ENCODE results near the gene CBY1. TPM values are rescaled to one million over a fixed set of nuclear protein-coding genes. Genes with fewer than 3 reads are reported as not detected.

The CBY1 gene
- 48.9 and 53.5 TPM in 2 replicates for total RNA-seq (ENCODE audit: low replicate concordance)
- long read RNA-seq, transcript CBY1-201 (5 exons, 1,133 nt) = major isoform, 62 of 93 reads
- long read RNA-seq, transcript CBY1-202 (6 exons, 1,269 nt) = minor isoform, 12 of 93 reads
- long read RNA-seq, partial matches to known transcripts = 1 of 93 reads
- long read RNA-seq, other reads (novel, unspliced or antisense) = 15 of 93 reads

- Mint-ChIP-seq H3K27me3 (no peaks in the 10 kb centered on the region), H3K36me3 (peaks cover 9% of the 10 kb centered on the region), H3K4me3 (peak within 1 kb of the TSS; percentile 97), H3K27ac (peak within 1 kb of the TSS; percentile 100), H3K9me3 (no peaks in the 10 kb centered on the region), H3K4me1 (ENCODE audit: unreplicated experiment) (peaks cover 17% of the 10 kb centered on the region)
- DNase-seq (ENCODE audit: extremely low spot score, unreplicated experiment) = peak; percentile 90
- TF ChIP-seq CTCF (conservative IDR thresholded peaks at IDR 0.05) = no peak
Measured at GRCh38 chr22:38656256-38657044, at the start of gene CBY1, which contains the start of gene FAM227A. Gene CBY1, plus strand, starts transcription at chr22:38656638. Its CDS starts 11,417 bp downstream, at chr22:38668055. Gene FAM227A, minus strand, starts transcription at chr22:38656392. Its CDS starts 6,224 bp downstream, at chr22:38650168.

- H3K36me3 Mint-ChIP-seq = peaks cover 16% of the 10 kb centered on the region
- no peak for DNase-seq (ENCODE audit: extremely low spot score, unreplicated experiment)
- H3K9me3 Mint-ChIP-seq = no peaks in the 10 kb centered on the region
- no peak for TF ChIP-seq CTCF (conservative IDR thresholded peaks at IDR 0.05)
- peaks cover 6% of the 10 kb centered on the region for H3K4me1 Mint-ChIP-seq (ENCODE audit: unreplicated experiment)
- H3K27me3 Mint-ChIP-seq = no peaks in the 10 kb centered on the region
- no peak overlapping the region for H3K27ac Mint-ChIP-seq
- H3K4me3 Mint-ChIP-seq = no peak overlapping the region
Measured at GRCh38 chr22:38607680-38608079, 48.8 kb upstream of the CBY1 start.

GRCh38 chr22:38608992-38609750 is 47.3 kb upstream of the CBY1 start:
- no peaks in the 10 kb centered on the region for H3K9me3 Mint-ChIP-seq
- no peak overlapping the region for H3K27ac Mint-ChIP-seq
- H3K4me3 Mint-ChIP-seq = no peak overlapping the region
- H3K4me1 Mint-ChIP-seq (ENCODE audit: unreplicated experiment) = peaks cover 6% of the 10 kb centered on the region
- H3K27me3 Mint-ChIP-seq = no peaks in the 10 kb centered on the region
- DNase-seq (ENCODE audit: extremely low spot score, unreplicated experiment) = no peak
- TF ChIP-seq CTCF (conservative IDR thresholded peaks at IDR 0.05) = no peak
- peaks cover 16% of the 10 kb centered on the region for H3K36me3 Mint-ChIP-seq

GRCh38 chr22:38610234-38610633 is 46.2 kb upstream of the CBY1 start:
- TF ChIP-seq CTCF (conservative IDR thresholded peaks at IDR 0.05) = no peak
- no peak overlapping the region for H3K27ac Mint-ChIP-seq
- no peaks in the 10 kb centered on the region for H3K9me3 Mint-ChIP-seq
- DNase-seq (ENCODE audit: extremely low spot score, unreplicated experiment) = no peak
- no peak overlapping the region for H3K4me3 Mint-ChIP-seq
- peaks cover 6% of the 10 kb centered on the region for H3K4me1 Mint-ChIP-seq (ENCODE audit: unreplicated experiment)
- H3K27me3 Mint-ChIP-seq = no peaks in the 10 kb centered on the region
- peaks cover 17% of the 10 kb centered on the region for H3K36me3 Mint-ChIP-seq

- no peak for TF ChIP-seq CTCF (conservative IDR thresholded peaks at IDR 0.05)
Measured at GRCh38 chr22:38611559-38611958, 44.9 kb upstream of the CBY1 start.

More at GRCh38 chr22:38611559-38611958, 44.9 kb upstream of the CBY1 start:
- Mint-ChIP-seq H3K27me3 (no peaks in the 10 kb centered on the region), H3K9me3 (no peaks in the 10 kb centered on the region), H3K4me3 (no peak overlapping the region), H3K27ac (no peak overlapping the region), H3K4me1 (ENCODE audit: unreplicated experiment) (peaks cover 2% of the 10 kb centered on the region), H3K36me3 (peaks cover 20% of the 10 kb centered on the region)
- DNase-seq (ENCODE audit: extremely low spot score, unreplicated experiment) = no peak
